Measurements from ENCODE around the gene PHLDA3.

- TF ChIP-seq POLR2A (IDR thresholded peaks at IDR 0.05): no peak
- TF ChIP-seq, protein P1, sequence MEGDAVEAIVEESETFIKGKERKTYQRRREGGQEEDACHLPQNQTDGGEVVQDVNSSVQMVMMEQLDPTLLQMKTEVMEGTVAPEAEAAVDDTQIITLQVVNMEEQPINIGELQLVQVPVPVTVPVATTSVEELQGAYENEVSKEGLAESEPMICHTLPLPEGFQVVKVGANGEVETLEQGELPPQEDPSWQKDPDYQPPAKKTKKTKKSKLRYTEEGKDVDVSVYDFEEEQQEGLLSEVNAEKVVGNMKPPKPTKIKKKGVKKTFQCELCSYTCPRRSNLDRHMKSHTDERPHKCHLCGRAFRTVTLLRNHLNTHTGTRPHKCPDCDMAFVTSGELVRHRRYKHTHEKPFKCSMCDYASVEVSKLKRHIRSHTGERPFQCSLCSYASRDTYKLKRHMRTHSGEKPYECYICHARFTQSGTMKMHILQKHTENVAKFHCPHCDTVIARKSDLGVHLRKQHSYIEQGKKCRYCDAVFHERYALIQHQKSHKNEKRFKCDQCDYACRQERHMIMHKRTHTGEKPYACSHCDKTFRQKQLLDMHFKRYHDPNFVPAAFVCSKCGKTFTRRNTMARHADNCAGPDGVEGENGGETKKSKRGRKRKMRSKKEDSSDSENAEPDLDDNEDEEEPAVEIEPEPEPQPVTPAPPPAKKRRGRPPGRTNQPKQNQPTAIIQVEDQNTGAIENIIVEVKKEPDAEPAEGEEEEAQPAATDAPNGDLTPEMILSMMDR (IDR thresholded peaks at IDR 0.05): no peak
These were observed 29.6 kb upstream of the PHLDA3 start for GRCh38 chr1:201498621-201499020.
